K562 (cell line): Measurements from ENCODE around the gene CHAD. TPM values are rescaled to one million over a fixed set of nuclear protein-coding genes. Genes with fewer than 3 reads are reported as not detected.

ENCODE experiments used
- ATF7 ChIP-seq: fragments of 450-650 bp; IDR thresholded peaks from 2 replicates; pipeline ENCODE4 v1.7.1; 2014; ENCODE audit warnings: mild to moderate bottlenecking, moderate library complexity
- BACH1 ChIP-seq: fragments of 200-800 bp; sonication (Bioruptor generic); IDR thresholded peaks from 2 replicates; pipeline ENCODE4 v1.6.1; 2016; ENCODE audit warnings: missing genetic modification characterization, missing compliant biosample characterization
- CBX3 ChIP-seq, 2 experiments: IDR thresholded peaks; 1 replicate in 1 of 2; 2 replicates in 1 of 2; pipeline ENCODE4 v1.6.1; 2012; ENCODE audit warnings: inconsistent platforms in 2 of 2, low read length in 2 of 2, borderline replicate concordance in 1 of 2, control low read depth in 1 of 2
- CREB1 ChIP-seq, 2 experiments: sonication (generic) in 1 of 2; formaldehyde crosslinking in 1 of 2; IDR thresholded peaks; 2 replicates each; pipeline versions ENCODE4 v1.6.1 to v1.8.0; 2012 to 2022; ENCODE audit warnings: inconsistent platforms in 1 of 2, mild to moderate bottlenecking in 1 of 2, missing genetic modification reagents in 1 of 2, moderate library complexity in 1 of 2
- DNMT1 ChIP-seq: fragments of 450-650 bp; IDR thresholded peaks from 2 replicates; pipeline ENCODE4 v1.6.1; 2016; ENCODE audit warnings: antibody characterized with exemption, mild to moderate bottlenecking
- EP400 ChIP-seq: fragments of 450-650 bp; IDR thresholded peaks from 2 replicates; pipeline ENCODE4 v1.6.1; 2017; ENCODE audit warnings: antibody characterized with exemption, mild to moderate bottlenecking, moderate library complexity
- ESRRA ChIP-seq: fragments of 450-650 bp; IDR thresholded peaks from 2 replicates; pipeline ENCODE4 v1.6.1; 2014; ENCODE audit warnings: low read depth, mild to moderate bottlenecking, moderate library complexity, borderline replicate concordance
- GABPA ChIP-seq: fragments of 200-800 bp; sonication (Bioruptor generic); conservative IDR thresholded peaks from 2 replicates; pipeline ENCODE4 v1.6.1; 2016; ENCODE audit warnings: low read depth, missing genetic modification characterization, missing compliant biosample characterization
- HDAC2 ChIP-seq: fragments of 450-650 bp; IDR thresholded peaks from 2 replicates; pipeline ENCODE4 v1.6.1; 2016; ENCODE audit warnings: mild to moderate bottlenecking
- JUND ChIP-seq, 2 experiments: IDR thresholded peaks; 2 replicates in 1 of 2; 3 replicates in 1 of 2; pipeline ENCODE4 v1.6.1; 2011; ENCODE audit warnings: borderline replicate concordance in 2 of 2, low read depth in 2 of 2, low read length in 2 of 2, improper control_type of control experiment in 1 of 2, missing biosample characterization in 1 of 2, missing genetic modification characterization in 1 of 2, missing genetic modification reagents in 1 of 2
- KHSRP ChIP-seq: fragments of 450-650 bp; IDR thresholded peaks from 2 replicates; pipeline ENCODE4 v1.6.1; 2017
- MYBL2 ChIP-seq, 2 experiments: fragments of 450-650 bp in 1 of 2; sonication (generic) in 1 of 2; formaldehyde crosslinking in 1 of 2; IDR thresholded peaks; 2 replicates each; pipeline versions ENCODE4 v1.6.1 to v1.8.1; 2017 to 2022; ENCODE audit warnings: borderline replicate concordance in 1 of 2, inconsistent platforms in 1 of 2, low read depth in 1 of 2, mild to moderate bottlenecking in 1 of 2, missing genetic modification reagents in 1 of 2, moderate library complexity in 1 of 2
- NFIC ChIP-seq: fragments of 450-650 bp; IDR thresholded peaks from 2 replicates; pipeline ENCODE4 v1.6.1; 2017; ENCODE audit warnings: mild to moderate bottlenecking, inconsistent platforms
- TCFL5 ChIP-seq: fragments of 250-450 bp; sonication (Bioruptor Pico); conservative IDR thresholded peaks from 2 replicates; pipeline ENCODE4 v1.6.1; 2021; ENCODE audit warnings: mild to moderate bottlenecking, moderate library complexity, matching md5 sums
- ZNF263 ChIP-seq: sonication (generic); formaldehyde crosslinking; IDR thresholded peaks from 2 replicates; pipeline ENCODE4 v1.8.0; 2022; ENCODE audit warnings: mild to moderate bottlenecking, missing genetic modification reagents, borderline replicate concordance
- ZNF589 ChIP-seq: fragments of 200-800 bp; sonication (Bioruptor generic); IDR thresholded peaks from 2 replicates; pipeline ENCODE4 v1.6.1; 2016; ENCODE audit warnings: low read depth, missing genetic modification characterization, missing compliant biosample characterization
- ZNF644 ChIP-seq: fragments of 200-800 bp; sonication (Bioruptor generic); IDR thresholded peaks from 2 replicates; pipeline ENCODE4 v1.6.1; 2016; ENCODE audit warnings: low read depth, missing genetic modification characterization, missing compliant biosample characterization
- polyA plus RNA-seq, 8 experiments: library from polyadenylated mRNA; depleted of rRNA in 4 of 8; stranded (reverse) in 5 of 8; unstranded in 3 of 8; fragments of >200 nt; fragmentation: Nextera tagmentation in 2 of 8; fragmentation: Illumina TruSeq in 1 of 8; extraction: Ambion mirVana in 2 of 8; extraction: Trizol in 1 of 8; gene quantifications; 2 replicates each; pipeline versions ENCODE4 v1.2.1 to v1.2.3, GENCODE V29; 2011 to 2014; ENCODE audit warnings: inconsistent platforms in 1 of 8, missing spikeins in 1 of 8
- total RNA-seq, 7 experiments: library from RNA; depleted of rRNA in 6 of 7; stranded (reverse); fragments of >200 nt in 6 of 7; fragmentation: Illumina TruSeq in 2 of 7; extraction: Trizol in 2 of 7; gene quantifications; 2 replicates each; pipeline versions ENCODE4 v1.2.1 to v1.2.3, GENCODE V29; 2011 to 2021; ENCODE audit warnings: low replicate concordance in 1 of 7
- TF ChIP-seq, protein P1 (sequence below), 2 experiments: fragments of 450-650 bp in 1 of 2; sonication (generic) in 1 of 2; formaldehyde crosslinking in 1 of 2; IDR thresholded peaks; 2 replicates each; pipeline versions ENCODE4 v1.7.1 to v1.9.0; 2016 to 2022; ENCODE audit warnings: inconsistent platforms in 1 of 2, mild to moderate bottlenecking in 1 of 2, missing genetic modification reagents in 1 of 2

Gene CHAD
- total and polyA plus RNA-seq, 9 of the 15 experiments (the other 6 are each of a cell fraction or from before 2014, with no cell fraction given): not detected

DNA sequence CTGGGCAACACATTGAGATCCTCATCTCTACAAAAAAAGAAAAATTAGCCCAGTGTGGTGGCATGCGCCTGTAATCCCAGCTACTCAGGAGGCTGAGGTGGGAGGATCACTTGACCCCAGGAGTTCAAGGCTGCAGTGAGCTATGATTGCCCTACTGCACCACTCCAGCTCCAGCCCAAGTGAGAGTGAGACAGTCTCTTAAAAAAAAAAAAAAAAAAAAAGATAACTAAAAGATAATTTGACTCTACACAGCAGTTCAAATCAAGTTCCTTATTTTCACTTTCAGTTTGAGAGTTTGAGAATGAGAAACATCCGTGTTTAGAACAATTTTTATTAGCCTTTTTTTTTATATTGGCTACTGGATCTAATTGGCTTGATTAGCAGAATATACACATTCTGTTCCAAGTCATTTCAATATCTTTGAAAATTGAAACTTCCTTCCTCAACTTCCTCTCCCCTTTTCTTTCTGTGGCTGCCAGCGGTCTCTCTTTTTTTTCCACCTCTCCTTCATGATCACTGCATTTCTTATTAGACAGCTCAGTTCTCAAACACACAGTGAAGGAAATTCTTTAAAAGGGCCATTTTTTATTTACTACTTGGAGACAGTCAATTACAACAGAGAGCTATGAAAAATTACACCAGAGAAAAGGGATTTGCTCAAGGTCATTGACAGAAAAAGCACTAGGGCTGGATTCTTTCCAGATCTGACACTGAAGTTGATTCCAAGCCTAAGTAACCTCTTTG, 47.2 kb downstream of the CHAD start (continued):
- TF ChIP-seq KHSRP (no peak), BACH1 (tag) (0 out of 2 replicates have a peak, but pooled peaks have one; percentile 59), ESRRA (peak; percentile 75), TCFL5 (no peak), ATF7 (0 out of 2 replicates have a peak, but pooled peaks have one; percentile 11), GABPA (tag) (peak; percentile 37; the same call in 1 of the 2 replicates), MYBL2 (IDR thresholded peaks at IDR 0.05; ENCODE audit: low read depth) (no peak), MYBL2 (CRISPR knock-in tag; IDR thresholded peaks at IDR 0.05; ENCODE audit: borderline replicate concordance) (no peak), ZNF589 (CRISPR knock-in tag) (0 out of 2 replicates have a peak, but pooled peaks have one; percentile 39), CBX3 (IDR thresholded peaks at IDR 0.05; ENCODE audit: borderline replicate concordance in 1 of 2, low read length in 2 of 2) (no peak), ZNF644 (0 out of 2 replicates have a peak, but pooled peaks have one; percentile 47), HDAC2 (0 out of 2 replicates have a peak, but pooled peaks have one; percentile 41), NFIC (peak; percentile 51), CREB1 (IDR thresholded peaks at IDR 0.05) (no peak), CREB1 (CRISPR knock-in tag; IDR thresholded peaks at IDR 0.05) (no peak), DNMT1 (no peak), JUND (IDR thresholded peaks at IDR 0.05; ENCODE audit: borderline replicate concordance, low read depth, low read length) (no peak), JUND (tag; IDR thresholded peaks at IDR 0.05; ENCODE audit: borderline replicate concordance, low read depth, low read length) (no peak; the same call in 2 of the 3 replicates), ZNF263 (CRISPR knock-in tag) (no peak), EP400 (peak; percentile 51; the same call in 1 of the 2 replicates)
- TF ChIP-seq, protein P1, sequence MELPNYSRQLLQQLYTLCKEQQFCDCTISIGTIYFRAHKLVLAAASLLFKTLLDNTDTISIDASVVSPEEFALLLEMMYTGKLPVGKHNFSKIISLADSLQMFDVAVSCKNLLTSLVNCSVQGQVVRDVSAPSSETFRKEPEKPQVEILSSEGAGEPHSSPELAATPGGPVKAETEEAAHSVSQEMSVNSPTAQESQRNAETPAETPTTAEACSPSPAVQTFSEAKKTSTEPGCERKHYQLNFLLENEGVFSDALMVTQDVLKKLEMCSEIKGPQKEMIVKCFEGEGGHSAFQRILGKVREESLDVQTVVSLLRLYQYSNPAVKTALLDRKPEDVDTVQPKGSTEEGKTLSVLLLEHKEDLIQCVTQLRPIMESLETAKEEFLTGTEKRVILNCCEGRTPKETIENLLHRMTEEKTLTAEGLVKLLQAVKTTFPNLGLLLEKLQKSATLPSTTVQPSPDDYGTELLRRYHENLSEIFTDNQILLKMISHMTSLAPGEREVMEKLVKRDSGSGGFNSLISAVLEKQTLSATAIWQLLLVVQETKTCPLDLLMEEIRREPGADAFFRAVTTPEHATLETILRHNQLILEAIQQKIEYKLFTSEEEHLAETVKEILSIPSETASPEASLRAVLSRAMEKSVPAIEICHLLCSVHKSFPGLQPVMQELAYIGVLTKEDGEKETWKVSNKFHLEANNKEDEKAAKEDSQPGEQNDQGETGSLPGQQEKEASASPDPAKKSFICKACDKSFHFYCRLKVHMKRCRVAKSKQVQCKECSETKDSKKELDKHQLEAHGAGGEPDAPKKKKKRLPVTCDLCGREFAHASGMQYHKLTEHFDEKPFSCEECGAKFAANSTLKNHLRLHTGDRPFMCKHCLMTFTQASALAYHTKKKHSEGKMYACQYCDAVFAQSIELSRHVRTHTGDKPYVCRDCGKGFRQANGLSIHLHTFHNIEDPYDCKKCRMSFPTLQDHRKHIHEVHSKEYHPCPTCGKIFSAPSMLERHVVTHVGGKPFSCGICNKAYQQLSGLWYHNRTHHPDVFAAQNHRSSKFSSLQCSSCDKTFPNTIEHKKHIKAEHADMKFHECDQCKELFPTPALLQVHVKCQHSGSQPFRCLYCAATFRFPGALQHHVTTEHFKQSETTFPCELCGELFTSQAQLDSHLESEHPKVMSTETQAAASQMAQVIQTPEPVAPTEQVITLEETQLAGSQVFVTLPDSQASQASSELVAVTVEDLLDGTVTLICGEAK (IDR thresholded peaks at IDR 0.05): peak; percentile 36; the same call in 1 of the 2 replicates
- TF ChIP-seq, protein P1 (CRISPR knock-in tag; IDR thresholded peaks at IDR 0.05): no peak
